LHCN-M2 (cell line): Measurements from ENCODE around the gene NEUROD4. TPM values are rescaled to one million over a fixed set of nuclear protein-coding genes. Genes with fewer than 3 reads are reported as not detected.

ENCODE experiments used
- DNase-seq: peaks from one replicate; pipeline ENCODE4 v3.0.0-alpha.2; 2012; ENCODE audit warnings: low read depth
- total RNA-seq: library from RNA; depleted of rRNA; stranded (reverse); fragments of >200 nt; gene quantifications from 2 replicates; pipeline ENCODE4 v1.2.3, GENCODE V29; 2014

The NEUROD4 gene
- total RNA-seq, 1 experiment from 2014 or later, result not detected

DNA sequence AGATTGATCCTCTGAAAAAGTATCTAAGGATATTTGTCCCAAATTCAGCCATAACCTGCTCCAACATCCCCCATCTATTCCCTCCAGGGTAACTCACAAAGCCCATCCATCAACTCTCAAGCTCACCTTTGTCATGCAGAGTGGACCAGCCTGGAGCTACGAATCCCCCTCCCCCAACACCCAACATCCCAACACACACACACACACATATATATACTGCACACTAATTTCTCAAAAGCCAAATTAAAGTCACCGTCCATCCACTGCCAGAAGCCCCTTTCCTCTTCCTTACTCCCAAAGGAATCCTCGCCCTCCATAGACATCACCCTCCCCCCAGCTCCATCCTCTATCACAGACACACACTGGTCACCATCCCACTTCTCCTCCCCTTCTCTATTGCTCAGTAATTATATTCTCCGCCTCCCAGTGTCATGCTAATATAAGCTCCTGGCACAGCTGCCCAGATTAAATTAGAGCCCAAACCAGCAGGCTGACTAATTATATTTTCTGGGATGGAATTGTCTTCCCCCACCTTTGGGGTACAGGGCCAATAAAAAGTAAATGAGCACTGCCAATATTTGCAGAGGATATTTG, 21.7 kb upstream of the NEUROD4 start:
- DNase-seq, result no peak

DNA sequence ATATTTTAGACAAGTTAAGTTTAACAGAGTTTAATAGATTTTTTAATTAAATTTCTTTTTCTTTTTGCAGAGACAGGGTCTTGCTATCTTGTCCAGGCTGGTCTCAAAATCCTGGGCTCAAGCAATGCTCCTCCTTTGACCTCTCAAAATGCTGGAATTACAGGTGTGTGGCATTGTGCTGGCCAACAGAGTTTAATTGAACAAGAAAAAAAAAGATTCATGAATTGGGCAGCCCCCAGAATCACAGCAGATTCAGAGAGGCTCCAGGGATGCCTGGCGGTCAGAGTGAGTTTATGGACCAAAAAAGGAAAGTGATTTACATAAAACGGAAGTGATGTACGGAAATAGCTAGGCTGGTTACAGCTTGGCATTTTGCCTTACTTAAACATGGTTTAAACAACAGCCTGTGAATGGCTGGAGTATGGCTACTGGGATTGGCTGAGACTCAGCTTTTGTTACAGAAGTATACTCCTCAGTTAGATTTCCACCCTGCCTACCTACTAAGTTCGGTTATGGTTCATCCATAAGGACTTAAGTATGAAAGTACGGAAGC, 20.7 kb upstream of the NEUROD4 start:
- DNase-seq, result no peak

DNA sequence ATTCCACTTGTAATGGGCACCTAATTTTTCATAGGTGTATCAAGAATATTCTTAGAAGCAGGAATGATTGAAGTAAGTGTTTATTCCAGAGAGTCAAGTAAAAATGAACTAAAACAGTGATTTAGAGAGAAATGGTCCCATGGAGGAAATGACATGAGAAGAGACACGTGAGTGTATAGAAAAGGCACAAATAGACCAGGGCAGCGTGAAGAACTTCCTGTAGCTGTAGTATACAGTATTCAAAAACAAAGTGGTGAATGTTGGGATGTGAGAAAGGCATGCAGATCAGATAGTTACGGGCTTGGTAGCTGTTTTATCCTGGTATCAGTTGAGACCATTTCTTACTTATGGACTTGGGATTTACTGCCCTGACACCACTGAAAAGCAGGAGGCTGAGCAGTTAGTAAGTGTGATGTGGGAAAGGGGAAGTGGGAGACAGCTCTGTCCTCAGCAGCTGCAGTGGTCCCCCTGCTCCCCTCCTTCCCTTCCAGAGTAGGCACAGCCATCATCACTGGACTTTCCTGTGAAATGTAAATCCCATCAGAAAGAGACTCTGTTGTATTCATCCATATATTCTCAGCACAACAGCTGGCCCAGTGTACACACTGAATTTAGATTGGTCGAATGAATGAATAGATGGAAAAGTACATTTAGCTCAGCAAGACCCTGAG, 18.4 kb upstream of the NEUROD4 start:
- no peak for DNase-seq

DNA sequence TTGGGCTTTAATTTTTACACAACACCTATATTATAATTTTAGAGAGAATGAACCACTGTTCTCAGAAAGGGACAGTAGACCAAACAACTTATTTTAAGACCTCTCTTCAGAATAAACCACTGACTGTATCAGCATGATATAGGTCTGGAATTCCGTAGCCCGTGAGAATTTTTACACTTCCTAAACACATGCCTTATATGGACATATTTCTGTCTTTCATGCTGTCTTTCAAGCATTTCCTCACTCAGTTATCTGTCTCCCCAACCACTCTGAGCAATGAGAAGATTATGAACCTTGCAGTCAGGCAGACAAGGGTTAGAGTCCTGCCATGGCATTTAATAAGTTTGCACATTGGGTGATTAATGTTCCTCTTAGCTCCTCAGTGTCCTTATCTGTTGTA, 17.4 kb upstream of the NEUROD4 start:
- DNase-seq, result no peak

DNA sequence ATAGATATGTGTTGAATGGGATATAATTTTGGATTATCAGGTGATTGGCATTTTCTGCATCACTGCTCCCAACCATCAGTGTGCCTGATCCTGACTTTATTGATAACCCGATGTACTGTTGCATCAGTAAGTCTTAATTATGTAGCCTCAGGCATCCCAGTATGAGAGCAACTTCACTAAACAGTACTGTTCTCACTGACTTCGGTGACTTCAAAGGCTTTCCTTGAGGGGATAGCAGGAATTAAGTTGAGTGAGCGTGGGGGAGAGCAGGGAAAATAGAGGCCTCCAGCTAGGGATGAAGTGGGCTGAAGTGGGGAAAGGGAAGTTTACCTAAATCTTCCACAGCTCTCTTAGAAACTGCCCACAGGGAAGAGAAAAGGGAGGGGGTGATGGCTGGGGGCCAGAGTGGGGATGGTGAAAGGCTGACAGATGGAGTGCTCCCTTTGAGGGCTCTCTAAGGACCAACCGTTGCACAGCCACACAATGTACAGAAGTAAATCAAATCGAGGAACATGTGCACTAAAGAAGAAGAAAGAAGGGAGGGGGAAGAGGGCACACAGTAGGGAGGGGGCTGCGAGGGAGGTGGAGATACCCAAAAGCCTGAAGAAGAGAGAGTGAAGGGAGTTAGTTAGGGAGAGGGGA, 10.7 kb upstream of the NEUROD4 start:
- DNase-seq, result no peak

DNA sequence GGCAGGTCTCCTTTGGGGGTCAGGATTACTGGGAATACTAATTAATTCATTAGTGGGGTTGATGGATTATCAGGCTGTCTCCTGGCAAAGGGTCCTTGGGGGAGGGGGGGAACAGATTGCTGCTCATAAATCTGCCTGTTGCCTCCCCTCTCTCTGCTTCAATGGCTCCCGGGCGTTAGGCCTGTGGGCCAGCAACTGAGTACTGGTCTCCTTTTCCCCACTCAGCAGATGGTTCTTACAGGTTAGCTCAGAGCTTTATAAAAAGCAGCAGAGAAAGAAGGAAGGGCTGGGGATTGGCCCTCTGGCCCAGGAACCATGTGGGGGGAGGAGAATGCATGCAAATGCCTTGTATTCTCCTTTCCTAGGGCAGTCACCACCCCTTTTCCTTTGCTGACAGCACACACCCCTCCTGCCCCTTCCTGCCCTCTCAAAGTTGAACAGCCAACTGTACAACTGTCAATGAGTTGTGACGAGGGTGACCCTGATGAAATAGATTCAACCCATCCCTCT, 2.3 kb upstream of the NEUROD4 start:
- DNase-seq, result no peak

DNA sequence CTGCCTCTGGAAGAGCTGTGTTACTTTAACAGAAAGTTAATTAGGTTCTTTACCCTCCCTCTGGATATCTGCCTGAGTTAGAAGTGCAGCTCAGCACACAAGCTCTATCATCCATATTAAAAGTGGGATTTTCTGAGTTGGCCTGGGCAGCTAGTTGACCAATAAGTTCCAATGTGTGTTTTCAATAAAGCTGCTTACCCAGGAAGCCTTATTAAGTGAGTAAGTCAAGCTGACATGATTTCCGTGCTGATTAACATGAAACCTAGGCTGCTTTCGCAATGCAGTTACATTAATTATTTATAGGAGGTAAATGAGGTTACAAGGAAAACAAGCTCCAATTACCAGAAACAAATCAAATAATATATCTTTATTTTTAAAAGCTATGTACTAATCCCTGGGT, 4.8 kb downstream of the NEUROD4 start:
- DNase-seq, result no peak

DNA sequence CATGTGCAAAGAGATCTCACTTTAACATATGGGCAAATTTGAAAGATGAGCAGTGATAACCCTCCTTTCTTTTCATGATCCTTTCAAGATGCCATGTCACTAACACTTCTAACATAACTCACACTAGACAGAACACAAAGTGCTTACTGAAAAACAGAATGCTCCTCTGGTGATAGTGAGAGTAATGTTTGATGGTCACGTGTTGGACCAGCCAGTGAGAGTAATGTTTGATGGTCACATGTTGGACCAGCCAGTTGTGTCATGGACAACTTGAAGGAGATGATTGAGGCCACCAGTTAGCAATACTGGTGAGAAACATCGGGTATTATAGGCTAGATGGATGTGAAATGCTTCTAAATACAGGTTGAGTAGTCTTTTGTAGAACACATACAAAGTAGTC, 5.7 kb downstream of the NEUROD4 start:
- no peak for DNase-seq

DNA sequence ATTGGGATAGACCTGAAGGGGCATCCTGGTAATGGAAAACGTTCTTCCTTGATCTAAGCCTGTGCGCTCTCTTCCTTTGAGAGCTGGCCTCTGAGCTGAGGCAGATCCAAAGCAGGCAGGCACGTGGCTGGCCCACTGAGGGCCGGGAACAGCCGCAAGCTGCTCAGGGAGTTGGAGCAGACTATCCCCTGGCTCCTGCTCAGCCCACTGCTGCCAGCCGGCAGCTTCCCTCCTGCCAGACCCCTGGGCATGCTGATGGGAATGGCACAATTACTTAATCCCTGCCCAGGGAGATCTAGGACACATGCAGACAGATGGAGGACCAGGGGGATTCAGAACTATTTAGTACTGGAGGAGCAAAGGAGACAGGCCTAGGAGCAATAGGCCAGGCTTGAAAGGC, 14.4 kb downstream of the NEUROD4 start:
- DNase-seq, result no peak

DNA sequence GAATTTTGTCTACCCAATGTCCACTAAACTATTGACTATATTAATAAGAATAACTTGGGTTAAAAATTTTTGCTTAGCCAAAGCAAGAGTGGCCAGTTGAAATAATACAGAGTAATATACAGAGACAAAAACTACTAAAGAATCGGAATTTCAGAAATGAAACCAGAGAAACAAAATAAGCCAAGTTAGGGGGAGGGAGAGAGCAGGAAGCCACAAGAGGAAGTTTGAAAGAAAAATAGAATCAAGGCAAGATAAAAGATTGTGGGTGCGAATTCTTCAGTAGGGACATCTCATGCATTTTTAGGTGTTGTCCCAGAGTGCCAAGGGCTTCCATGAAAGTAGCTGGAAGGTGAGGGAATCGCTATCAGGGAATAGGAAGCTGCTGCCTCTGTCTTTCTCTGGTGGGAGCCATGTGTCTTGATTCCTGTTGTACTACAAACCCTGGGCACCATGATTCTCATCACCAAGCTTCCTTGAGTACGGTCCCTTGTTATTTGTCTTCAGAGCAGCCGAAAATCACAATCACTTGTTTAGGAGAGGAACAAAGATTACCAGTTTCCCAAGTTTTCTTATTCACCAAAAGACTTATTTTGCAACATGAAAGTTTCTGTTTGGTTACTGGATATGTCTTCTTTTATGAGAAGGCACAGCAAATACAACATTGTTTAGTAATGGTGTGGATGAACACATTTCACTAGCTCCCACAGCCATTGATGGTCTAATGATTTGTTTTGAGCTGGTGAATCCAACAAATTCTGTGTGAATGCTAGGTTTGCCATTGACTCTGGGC, 16.7 kb downstream of the NEUROD4 start:
- no peak for DNase-seq

DNA sequence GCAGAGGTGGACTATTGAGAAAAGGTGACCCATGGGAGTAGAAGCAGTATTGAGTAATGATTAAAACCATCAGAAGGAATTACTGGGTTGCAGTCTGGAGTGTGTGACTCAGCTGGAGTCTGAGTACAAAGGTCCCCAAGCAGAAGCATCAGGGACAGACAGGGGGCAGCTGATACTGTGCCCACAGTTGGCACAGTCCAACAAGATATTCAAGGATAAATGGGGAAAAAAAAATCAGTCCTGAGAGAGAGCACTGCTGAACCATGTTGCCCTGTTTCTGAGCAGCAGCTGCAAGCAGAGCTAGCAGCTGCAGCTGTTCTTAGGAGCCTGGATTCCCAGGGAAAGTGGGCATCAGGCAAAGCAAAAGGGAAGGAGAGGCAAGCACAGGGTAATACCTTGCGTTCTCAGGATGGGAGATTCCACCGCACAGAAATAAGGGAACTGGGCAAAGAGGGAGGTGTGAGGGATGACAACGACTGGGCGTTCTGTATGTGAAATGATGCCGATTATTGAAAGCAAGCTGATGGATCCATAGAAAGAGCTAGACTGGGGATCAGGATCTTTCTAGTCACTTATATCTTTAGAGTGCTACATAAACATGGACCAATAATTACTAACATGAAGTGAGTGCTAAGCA, 17.7 kb downstream of the NEUROD4 start:
- DNase-seq, result peak; percentile 13

DNA sequence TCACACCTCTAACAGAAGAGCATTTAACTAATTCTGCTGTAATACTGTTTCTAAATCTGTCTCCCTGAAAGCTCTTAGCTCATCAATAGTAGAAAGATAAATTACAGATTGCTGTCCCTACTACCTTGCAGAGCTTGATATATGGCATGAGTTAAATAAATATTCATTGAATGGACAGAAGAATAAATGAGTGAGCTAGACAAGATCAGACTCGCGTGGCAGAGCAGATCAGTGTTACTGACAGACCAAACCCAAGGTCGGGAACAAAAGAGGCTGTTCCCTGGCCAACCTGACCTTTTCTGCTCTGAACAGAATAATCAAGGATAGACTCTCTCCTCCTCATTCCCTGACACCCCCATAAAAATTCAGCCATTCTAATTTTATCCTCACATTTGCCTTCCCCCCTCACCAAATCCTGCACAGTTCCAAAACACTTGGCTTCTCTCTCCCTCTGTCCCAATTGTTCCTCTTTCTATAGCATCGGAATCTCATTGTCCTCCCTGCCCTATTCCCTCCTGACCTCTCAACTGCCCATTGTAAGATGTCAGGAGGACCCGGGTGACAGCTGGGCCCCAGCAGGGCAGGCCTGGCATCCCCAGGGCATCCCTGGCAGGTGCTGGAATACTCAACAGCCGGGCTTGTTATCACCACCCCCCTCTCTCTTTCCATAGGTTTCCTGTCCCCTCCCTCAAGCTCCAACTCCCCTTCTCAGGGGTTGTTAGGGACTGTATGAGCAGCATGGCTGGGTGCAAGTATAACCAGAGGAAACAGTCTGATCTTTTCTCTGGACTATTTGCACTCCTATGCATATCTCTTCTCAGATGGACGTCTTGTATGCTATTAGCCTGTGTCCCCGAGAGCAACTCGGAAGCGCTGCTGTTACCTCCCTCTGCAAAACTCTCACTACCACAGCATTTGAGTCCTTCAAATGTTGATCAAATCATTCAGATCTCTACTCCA, 19.9 kb downstream of the NEUROD4 start:
- no peak for DNase-seq

DNA sequence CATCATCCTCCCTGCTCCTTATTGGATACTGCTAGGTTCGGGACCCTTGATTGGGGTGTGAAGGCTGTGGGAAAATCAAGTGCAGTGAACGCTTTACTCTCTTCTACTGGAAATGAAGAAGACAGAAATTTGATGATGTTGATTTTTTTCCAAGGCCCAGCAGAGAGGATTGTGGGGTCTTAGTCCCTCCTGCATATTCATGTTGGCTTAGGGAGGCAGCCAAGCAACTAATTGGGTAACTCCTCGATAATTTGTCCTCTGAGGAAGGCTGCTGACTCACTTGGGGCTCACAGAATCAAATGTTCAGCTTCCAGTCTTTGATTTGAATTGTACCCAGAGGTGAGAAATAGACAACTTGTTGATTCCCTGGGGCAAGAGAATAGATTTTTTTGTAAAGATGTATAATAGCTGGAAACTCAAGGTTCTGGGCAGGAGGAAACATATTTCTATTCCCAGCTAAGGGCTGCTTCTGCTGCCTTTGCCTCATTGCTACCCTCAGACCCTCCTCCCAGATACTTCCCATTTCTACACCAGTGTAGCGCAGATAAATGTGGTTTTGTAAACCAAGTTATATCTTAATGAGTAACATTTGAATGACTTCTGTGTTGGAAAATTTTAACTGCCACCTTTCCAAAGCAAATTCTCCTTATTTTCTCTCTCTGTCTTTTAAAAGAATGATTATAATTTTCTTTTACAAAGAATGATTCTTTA, 21.7 kb downstream of the NEUROD4 start:
- DNase-seq, result no peak

DNA sequence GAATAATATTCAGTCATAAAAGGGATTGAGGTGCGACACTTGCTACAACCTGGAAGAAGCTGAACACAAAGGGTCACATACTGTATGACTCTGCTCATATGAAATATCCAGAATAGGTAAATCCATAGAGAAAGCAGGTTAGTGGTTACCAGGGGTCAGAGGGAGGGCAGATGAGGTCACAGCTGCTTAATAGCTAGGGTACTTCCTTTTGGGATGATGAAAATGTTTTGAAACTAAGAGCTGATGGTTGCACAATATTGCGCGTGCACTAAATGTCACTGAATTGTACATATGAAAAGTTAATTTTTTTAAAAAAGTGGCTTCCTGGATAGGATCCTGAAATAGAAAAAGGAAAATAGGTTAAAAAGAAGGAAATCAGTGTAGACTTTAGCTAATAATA, 23.8 kb downstream of the NEUROD4 start:
- no peak for DNase-seq

DNA sequence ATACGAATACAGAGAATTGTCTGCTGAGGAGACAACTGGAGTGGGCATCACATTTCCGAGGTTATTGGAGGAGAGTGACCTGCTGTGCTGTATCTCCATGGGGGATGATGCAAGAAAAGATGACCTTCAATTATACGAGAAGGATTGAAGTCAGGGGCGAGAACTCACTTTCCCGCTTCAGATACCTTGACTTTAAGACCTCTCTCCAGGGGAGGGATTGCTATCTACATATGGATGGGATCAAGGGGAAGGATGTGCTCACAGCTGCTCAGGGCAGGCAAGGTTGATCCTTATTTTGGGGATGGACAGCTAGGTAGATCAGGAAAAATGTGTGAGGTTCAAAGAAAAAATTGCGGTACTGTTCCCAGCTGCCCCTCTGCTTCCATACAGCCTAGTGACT, 24.4 kb downstream of the NEUROD4 start:
- DNase-seq, result no peak

DNA sequence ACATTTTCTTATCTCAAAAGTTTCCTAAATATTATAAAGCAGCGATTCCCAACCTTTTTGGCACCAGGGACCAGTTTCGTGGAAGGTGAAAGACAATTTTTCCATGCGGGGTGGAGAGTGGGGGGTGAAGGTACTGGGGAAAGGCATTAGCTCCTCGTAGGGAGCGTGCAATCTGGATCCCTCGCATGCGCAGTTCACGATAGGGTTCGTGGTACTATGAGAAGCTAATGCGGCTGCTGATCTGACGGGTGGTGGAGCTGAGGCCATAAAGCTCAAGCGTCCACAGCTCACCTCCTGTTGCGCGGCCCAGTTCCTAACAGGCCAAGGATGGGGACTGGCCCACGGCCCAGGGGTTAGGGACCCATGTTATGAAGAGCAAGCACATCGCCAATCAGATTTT, 29.9 kb downstream of the NEUROD4 start:
- DNase-seq, result no peak

DNA sequence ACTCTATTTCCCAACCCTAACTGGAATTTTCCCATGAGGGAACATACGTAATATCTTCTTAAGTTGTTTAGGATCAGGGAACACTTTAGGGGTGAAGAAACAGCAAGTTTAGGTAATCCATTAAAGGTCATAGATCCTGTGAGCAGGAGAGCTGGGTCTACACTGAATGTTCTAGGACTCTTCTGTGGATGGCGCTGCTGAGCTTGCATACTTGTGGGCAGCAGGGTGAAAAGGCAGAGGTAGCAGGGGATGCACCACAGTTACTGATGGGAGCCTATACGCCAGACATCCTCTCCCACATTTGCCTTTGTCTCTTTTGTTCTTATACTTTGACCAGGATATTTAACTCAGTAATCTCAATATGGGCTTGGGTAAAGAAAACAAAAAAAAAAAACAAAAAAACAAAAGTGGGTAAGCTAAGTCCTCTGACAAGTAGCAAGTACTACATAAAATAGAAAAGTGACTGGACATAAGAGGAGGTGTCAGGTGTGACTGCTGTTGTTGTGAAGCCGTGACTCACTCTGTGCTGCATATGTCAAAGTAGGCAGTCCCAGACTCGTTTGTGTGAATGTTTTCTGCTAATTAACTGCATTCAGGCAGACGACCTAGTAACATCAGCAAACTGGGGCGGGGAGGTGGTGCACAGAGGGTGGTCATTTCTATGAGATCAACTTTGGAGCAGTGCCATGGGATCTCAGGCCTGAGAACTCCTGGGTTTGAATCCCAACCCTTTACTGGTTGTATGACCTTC, 31.6 kb downstream of the NEUROD4 start:
- no peak for DNase-seq

DNA sequence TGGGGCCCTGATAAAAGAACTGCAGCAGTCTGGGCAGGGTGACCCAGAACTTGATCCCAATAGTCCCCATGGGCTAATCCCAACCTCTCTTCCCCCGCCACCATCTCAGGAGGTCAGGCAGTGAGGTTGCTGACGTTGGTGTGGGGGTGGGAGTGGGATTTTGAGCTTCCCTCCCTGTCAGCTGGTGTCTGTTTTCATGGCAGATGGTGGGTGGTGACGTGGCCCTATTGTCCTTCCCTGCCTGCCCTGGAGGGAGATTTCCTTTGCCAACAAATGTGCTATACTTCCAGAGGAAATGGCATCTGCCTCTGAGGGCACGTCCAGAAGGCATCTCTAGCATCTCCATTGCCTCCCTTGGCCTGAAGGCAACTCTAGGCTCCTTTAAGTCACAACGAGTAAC, 37.7 kb downstream of the NEUROD4 start:
- DNase-seq, result peak; percentile 2

DNA sequence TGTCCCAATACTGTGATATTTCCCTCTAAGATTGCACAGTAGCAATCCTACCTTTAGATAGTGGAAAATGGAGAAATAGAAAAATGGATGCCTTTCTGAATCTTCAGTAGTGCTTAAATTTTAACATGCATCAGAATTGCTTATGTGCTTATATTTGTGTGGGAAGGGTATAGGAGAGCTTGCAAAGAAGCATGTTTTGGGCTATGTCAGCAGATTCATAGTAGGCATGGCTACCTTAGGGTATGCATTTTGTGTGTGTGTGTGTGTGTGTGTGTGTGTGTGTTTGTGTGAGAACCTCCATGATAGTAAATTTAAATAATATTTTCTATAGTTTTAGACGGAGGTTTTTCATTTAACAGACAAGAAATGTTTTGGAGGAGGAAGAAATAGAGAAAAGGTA, 38.3 kb downstream of the NEUROD4 start:
- DNase-seq, result no peak
